Fibroblast of villous mesenchyme (primary cell): ENCODE data around the gene NUMBL. TPM values are rescaled to one million over a fixed set of nuclear protein-coding genes. Genes with fewer than 3 reads are reported as not detected.
A peak's percentile ranks its signal among the peaks of the same experiment; 100 is the strongest.
"Not testable (repeated sequence)": the region's sequence is repeated elsewhere in the genome, so short reads cannot be mapped to it uniquely, and the experiment has no call there.

Experiments used
- DNase-seq: peaks from one replicate; pipeline ENCODE4 v3.0.0-alpha.2; 2010; ENCODE audit warnings: low read depth
- H3K4me3 ChIP-seq: 2 replicates; pipeline ENCODE4 v1.5.1; 2011; ENCODE audit warnings: low read depth, mild to moderate bottlenecking, low read length
- CTCF ChIP-seq: IDR thresholded peaks from 2 replicates; pipeline ENCODE4 v1.5.1; 2012; ENCODE audit warnings: low read depth, mild to moderate bottlenecking, low read length; ENCODE audit not compliant: insufficient read depth
- total RNA-seq: library from RNA; depleted of rRNA; stranded (reverse); fragments of >200 nt; gene quantifications from 2 replicates; pipeline ENCODE4 v1.2.3, GENCODE V29; 2012

The NUMBL gene
- total RNA-seq, 1 donor = 13.8 TPM

- no peak for TF ChIP-seq CTCF
- H3K4me3 ChIP-seq = no peak overlapping the region
- no peak for DNase-seq
Observed at GRCh38 chr19:40658031-40658430, 32.4 kb downstream of the NUMBL start.

DNA sequence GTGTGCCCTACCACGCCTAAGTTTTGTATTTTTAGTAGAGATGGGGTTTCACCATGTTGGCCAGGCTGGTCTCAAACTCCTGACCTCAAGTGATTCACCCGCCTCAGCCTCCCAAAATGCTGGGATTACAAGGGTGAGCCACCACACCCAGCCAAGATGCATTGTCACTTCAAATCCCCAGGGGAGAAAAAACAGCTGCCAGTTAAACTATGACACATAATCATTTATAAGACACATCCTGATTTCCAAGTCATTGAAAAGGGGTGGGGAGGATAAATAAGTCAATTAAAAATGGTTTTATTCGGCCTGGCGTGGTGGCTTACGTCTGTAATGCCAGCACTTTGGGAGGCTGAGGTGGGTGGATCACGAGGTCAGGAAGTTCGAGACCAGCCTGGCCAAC, 34.8 kb downstream of the NUMBL start:
- not testable (repeated sequence) for H3K4me3 ChIP-seq, DNase-seq

- H3K4me3 ChIP-seq, DNase-seq: not testable (repeated sequence)
Observed at GRCh38 chr19:40652303-40652702, 38.1 kb downstream of the NUMBL start.

GRCh38 chr19:40650749-40651305, 39.6 kb downstream of the NUMBL start:
- H3K4me3 ChIP-seq = no peak overlapping the region
- DNase-seq = peak; percentile 37
- no peak for TF ChIP-seq CTCF

DNA sequence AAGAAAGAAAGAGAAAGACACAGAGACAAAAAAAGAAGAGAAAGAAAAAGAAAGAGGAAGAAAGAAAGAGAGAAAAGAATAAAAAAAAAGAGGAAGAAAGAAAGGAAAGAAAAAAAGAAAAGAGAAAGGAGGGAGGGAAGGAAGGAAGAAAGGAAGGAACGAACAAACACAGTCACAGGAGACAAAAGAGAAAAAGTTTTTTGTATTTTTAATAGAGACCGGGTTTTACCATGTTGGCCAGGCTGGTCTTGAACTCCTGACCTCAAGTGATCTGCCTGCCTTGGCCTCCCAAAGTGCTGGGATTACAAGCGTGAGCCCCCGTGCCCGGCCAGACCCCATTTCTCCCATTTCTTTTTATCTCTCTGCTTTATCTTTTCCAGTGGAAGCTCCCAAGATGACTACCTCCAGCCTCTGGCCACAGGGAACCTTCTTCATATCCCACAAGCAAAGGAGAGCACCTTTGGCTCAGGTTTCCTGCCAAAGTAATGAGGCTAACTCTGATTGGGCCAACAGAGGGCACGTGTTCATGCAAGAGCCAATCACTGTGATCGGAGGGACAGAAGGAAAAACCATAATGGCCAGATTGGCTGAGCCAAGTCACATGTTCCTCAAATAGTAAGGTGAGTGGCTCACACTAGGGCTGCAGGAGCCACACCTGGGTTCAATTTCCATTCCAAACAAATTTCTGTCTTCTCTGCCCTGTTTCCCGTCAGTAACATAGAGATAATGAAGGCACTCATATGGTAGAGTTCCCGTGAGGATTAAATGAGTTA, 40.4 kb downstream of the NUMBL start:
- not testable (repeated sequence) for H3K4me3 ChIP-seq, DNase-seq

GRCh38 chr19:40646743-40647254, 43.7 kb downstream of the NUMBL start:
- no peak overlapping the region for H3K4me3 ChIP-seq
- no peak for DNase-seq
- TF ChIP-seq CTCF = no peak

DNA sequence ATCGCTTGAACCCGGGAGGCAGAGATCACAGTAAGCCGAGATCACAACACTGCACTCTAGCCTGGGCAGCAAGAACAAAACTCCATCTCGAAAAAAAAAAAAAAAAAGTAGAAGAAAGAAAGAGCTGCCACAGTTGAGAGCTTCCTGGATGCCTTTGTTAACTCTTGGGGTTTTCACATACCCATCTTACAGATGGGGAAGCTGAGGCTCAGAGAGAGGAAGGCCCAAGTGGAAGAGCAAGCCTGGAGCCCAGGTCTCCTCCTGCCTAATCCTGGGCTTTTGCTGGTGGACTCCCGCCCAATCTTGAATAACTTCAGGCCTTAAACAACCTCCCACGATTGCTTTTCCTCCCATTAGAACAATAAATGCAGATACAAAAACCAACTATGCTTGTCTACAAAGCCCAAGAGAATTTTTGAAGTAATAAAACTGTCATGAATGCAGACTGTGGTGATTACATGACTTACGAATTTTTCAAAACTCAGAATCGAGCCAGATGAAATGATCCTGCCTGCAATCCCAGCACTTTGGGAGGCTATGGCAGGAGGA, 47.6 kb downstream of the NUMBL start:
- TF ChIP-seq CTCF = no peak
- DNase-seq = peak; percentile 62
- H3K4me3 ChIP-seq = no peak overlapping the region

DNA sequence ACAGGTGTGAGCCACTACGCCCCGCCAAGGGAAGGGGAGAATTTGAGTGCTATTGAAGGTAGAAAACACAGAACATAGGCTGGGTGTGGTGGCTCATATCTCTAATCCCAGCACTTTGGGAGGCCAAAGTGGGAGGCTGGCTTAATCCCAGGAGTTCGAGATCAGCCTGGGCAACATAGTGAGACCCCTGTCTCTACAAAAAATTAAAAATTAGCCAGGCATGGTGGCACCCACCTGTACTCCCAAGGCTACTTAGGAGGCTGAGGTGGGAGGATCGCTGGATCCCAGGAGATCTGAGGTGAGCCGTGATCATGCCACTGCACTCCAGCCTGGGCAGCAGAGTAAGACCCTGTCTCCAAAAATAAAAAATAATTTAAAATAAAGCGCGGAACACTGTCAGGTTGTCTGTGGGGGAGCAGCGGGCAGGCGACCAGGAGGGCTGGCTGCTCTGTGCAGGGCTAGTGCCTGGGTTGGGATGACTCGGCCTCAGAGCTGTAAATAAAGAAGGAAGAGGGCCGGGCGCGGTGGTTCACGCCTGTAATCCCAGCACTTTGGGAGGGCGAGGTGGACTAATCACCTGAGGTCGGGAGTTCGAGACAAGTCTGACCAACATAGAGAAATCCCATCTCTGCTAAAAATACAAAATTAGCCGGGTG, 48.3 kb downstream of the NUMBL start:
- DNase-seq = no peak
- H3K4me3 ChIP-seq = no peak overlapping the region
- no peak for TF ChIP-seq CTCF
